WTC11 (cell line): ENCODE results near the gene DAPK1.

ENCODE experiments used
- CBFB ChIP-seq: sonication (generic); formaldehyde crosslinking; IDR thresholded peaks from 2 replicates; pipeline ENCODE4 v1.8.1; 2022; ENCODE audit warnings: mild to moderate bottlenecking, low read depth, missing genetic modification reagents
- CREB1 ChIP-seq: sonication (generic); formaldehyde crosslinking; IDR thresholded peaks from 2 replicates; pipeline ENCODE4 v1.8.0; 2023; ENCODE audit warnings: mild to moderate bottlenecking, missing genetic modification reagents
- NR3C1 ChIP-seq: sonication (generic); formaldehyde crosslinking; conservative IDR thresholded peaks from 2 replicates; pipeline ENCODE4 v1.8.1; 2023; ENCODE audit warnings: low read depth, mild to moderate bottlenecking, missing genetic modification reagents
- TF ChIP-seq, protein P1 (sequence below): sonication (generic); formaldehyde crosslinking; IDR thresholded peaks from 2 replicates; pipeline ENCODE4 v1.8.0; 2022; ENCODE audit warnings: mild to moderate bottlenecking, missing genetic modification reagents
- TF ChIP-seq, protein P2 (sequence below): sonication (generic); formaldehyde crosslinking; conservative IDR thresholded peaks from 2 replicates; pipeline ENCODE4 v1.8.1; 2022; ENCODE audit warnings: mild to moderate bottlenecking, missing genetic modification reagents
- TF ChIP-seq, protein P3 (sequence below): fragments of 200-600 bp; IDR thresholded peaks from 2 replicates; pipeline ENCODE4 v1.8.0; 2022; ENCODE audit warnings: antibody characterized with exemption
- TF ChIP-seq, protein P4 (sequence below): sonication (generic); formaldehyde crosslinking; IDR thresholded peaks from 2 replicates; pipeline ENCODE4 v1.8.1; 2023; ENCODE audit warnings: mild to moderate bottlenecking, missing genetic modification reagents
- TF ChIP-seq, protein P5 (sequence below): sonication (generic); formaldehyde crosslinking; IDR thresholded peaks from 2 replicates; pipeline ENCODE4 v1.8.0; 2023; ENCODE audit warnings: missing genetic modification reagents, mild to moderate bottlenecking, borderline replicate concordance
- TF ChIP-seq, protein P6 (sequence below): sonication (generic); formaldehyde crosslinking; IDR thresholded peaks from 2 replicates; pipeline ENCODE4 v1.8.1; 2022; ENCODE audit warnings: mild to moderate bottlenecking, missing genetic modification reagents, moderate library complexity, borderline replicate concordance

DNA sequence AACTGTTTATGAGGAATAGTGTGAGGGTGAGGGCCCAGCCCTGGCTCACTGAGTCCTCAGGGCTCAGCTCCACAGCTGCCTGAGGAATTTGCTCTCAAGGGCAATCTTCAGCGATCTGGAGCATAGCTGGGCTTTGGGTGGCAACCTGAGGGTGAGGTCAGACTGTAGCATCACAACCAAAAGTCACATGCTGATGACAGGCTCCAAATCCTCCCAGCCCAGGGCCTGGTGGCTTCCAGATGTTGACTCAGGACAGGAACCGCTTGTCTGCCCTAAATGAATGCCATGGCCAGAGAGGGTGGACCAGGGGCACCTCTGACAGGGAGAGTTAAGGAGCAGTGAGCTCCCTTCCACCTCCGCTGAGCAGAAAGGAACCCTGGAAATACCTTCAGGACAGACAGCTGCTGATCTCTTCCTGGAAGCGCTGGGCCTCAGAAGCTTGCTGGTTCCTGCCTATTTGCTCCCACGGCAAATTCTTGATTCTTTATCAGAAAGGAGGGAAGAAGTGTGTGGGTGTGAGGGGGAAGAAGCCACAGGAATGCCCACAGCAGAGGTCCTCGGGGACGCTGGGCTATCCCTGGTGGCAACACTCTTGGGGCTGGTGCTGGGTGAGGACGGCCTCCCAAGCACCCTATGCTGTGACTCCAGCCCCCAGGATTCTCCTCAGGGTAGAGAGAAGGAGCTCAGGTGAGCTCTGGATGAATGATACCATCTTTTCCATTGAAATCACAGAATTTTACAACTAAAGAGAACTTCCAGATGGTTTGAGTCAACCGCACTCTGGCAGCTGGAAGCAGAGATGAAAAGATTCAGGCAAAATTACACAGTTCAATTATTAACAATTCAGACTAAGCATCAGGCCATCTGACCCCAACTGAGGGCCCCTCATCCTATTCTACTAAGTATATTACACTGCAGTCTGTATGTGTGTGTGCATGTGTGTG is 214.5 kb downstream of the DAPK1 start:
- TF ChIP-seq, protein P1, sequence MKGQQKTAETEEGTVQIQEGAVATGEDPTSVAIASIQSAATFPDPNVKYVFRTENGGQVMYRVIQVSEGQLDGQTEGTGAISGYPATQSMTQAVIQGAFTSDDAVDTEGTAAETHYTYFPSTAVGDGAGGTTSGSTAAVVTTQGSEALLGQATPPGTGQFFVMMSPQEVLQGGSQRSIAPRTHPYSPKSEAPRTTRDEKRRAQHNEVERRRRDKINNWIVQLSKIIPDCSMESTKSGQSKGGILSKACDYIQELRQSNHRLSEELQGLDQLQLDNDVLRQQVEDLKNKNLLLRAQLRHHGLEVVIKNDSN = no peak
- TF ChIP-seq NR3C1 = no peak
- TF ChIP-seq, protein P2, sequence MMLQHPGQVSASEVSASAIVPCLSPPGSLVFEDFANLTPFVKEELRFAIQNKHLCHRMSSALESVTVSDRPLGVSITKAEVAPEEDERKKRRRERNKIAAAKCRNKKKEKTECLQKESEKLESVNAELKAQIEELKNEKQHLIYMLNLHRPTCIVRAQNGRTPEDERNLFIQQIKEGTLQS (CRISPR knock-in tag) = no peak
- TF ChIP-seq, protein P3, sequence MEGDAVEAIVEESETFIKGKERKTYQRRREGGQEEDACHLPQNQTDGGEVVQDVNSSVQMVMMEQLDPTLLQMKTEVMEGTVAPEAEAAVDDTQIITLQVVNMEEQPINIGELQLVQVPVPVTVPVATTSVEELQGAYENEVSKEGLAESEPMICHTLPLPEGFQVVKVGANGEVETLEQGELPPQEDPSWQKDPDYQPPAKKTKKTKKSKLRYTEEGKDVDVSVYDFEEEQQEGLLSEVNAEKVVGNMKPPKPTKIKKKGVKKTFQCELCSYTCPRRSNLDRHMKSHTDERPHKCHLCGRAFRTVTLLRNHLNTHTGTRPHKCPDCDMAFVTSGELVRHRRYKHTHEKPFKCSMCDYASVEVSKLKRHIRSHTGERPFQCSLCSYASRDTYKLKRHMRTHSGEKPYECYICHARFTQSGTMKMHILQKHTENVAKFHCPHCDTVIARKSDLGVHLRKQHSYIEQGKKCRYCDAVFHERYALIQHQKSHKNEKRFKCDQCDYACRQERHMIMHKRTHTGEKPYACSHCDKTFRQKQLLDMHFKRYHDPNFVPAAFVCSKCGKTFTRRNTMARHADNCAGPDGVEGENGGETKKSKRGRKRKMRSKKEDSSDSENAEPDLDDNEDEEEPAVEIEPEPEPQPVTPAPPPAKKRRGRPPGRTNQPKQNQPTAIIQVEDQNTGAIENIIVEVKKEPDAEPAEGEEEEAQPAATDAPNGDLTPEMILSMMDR = no peak
- no peak for TF ChIP-seq CREB1 (CRISPR knock-in tag)
- TF ChIP-seq, protein P4, sequence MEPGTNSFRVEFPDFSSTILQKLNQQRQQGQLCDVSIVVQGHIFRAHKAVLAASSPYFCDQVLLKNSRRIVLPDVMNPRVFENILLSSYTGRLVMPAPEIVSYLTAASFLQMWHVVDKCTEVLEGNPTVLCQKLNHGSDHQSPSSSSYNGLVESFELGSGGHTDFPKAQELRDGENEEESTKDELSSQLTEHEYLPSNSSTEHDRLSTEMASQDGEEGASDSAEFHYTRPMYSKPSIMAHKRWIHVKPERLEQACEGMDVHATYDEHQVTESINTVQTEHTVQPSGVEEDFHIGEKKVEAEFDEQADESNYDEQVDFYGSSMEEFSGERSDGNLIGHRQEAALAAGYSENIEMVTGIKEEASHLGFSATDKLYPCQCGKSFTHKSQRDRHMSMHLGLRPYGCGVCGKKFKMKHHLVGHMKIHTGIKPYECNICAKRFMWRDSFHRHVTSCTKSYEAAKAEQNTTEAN = no peak
- TF ChIP-seq CBFB (CRISPR knock-in tag) = no peak
- TF ChIP-seq, protein P5, sequence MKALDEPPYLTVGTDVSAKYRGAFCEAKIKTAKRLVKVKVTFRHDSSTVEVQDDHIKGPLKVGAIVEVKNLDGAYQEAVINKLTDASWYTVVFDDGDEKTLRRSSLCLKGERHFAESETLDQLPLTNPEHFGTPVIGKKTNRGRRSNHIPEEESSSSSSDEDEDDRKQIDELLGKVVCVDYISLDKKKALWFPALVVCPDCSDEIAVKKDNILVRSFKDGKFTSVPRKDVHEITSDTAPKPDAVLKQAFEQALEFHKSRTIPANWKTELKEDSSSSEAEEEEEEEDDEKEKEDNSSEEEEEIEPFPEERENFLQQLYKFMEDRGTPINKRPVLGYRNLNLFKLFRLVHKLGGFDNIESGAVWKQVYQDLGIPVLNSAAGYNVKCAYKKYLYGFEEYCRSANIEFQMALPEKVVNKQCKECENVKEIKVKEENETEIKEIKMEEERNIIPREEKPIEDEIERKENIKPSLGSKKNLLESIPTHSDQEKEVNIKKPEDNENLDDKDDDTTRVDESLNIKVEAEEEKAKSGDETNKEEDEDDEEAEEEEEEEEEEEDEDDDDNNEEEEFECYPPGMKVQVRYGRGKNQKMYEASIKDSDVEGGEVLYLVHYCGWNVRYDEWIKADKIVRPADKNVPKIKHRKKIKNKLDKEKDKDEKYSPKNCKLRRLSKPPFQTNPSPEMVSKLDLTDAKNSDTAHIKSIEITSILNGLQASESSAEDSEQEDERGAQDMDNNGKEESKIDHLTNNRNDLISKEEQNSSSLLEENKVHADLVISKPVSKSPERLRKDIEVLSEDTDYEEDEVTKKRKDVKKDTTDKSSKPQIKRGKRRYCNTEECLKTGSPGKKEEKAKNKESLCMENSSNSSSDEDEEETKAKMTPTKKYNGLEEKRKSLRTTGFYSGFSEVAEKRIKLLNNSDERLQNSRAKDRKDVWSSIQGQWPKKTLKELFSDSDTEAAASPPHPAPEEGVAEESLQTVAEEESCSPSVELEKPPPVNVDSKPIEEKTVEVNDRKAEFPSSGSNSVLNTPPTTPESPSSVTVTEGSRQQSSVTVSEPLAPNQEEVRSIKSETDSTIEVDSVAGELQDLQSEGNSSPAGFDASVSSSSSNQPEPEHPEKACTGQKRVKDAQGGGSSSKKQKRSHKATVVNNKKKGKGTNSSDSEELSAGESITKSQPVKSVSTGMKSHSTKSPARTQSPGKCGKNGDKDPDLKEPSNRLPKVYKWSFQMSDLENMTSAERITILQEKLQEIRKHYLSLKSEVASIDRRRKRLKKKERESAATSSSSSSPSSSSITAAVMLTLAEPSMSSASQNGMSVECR (CRISPR knock-in tag) = no peak
- TF ChIP-seq, protein P6, sequence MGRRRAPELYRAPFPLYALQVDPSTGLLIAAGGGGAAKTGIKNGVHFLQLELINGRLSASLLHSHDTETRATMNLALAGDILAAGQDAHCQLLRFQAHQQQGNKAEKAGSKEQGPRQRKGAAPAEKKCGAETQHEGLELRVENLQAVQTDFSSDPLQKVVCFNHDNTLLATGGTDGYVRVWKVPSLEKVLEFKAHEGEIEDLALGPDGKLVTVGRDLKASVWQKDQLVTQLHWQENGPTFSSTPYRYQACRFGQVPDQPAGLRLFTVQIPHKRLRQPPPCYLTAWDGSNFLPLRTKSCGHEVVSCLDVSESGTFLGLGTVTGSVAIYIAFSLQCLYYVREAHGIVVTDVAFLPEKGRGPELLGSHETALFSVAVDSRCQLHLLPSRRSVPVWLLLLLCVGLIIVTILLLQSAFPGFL (CRISPR knock-in tag) = no peak
